Activated CD8-positive, alpha-beta T cell treated with anti-CD3 and anti-CD28 coated beads, Interleukin-2, amount 10 ng/mL, durations not matched to agents 7 days and 5 days (primary cell): ENCODE measurements around the gene TENT4A. TPM values are rescaled to one million over a fixed set of nuclear protein-coding genes. Genes with fewer than 3 reads are reported as not detected.

Experiments
- ATAC-seq: fragments of 150-1000 bp; cut with Tn5 transposase; one replicate; pipeline ENCODE4 v1.10.0; 2021; ENCODE audit warnings: moderate library complexity
- CTCF ChIA-PET: fragments of 350-600 bp; sonication (Branson Sonifier 250); formaldehyde crosslinking; loops from one replicate; lab custom pipeline; 2021; ENCODE audit warnings: antibody characterized with exemption; lab: Charles Lee
- POLR2A ChIA-PET: fragments of 350-600 bp; sonication (Branson Sonifier 250); formaldehyde crosslinking; loops from one replicate; lab custom pipeline; 2021; ENCODE audit warnings: antibody characterized with exemption; lab: Charles Lee
- DNase-seq: peaks from one replicate; pipeline ENCODE4 v3.0.0-alpha.2; 2020
- H3K27ac Mint-ChIP-seq: one replicate; pipeline ENCODE4 v1.8.0; 2021; ENCODE audit warnings: mild to moderate bottlenecking, mixed read lengths
- H3K27me3 Mint-ChIP-seq: one replicate; pipeline ENCODE4 v1.8.0; 2021; ENCODE audit warnings: low read depth, mixed read lengths
- H3K36me3 Mint-ChIP-seq: one replicate; pipeline ENCODE4 v1.8.0; 2021; ENCODE audit warnings: low read depth, mixed read lengths
- H3K4me1 Mint-ChIP-seq: one replicate; pipeline ENCODE4 v1.8.0; 2021; ENCODE audit warnings: low read depth, mixed read lengths
- H3K4me3 Mint-ChIP-seq: one replicate; pipeline ENCODE4 v1.8.0; 2021; ENCODE audit warnings: mild to moderate bottlenecking, mixed read lengths
- H3K9me3 Mint-ChIP-seq: one replicate; pipeline ENCODE4 v1.8.0; 2022; ENCODE audit warnings: mixed read lengths; ENCODE audit not compliant: insufficient read depth
- total RNA-seq, 2 experiments: library from RNA; stranded (reverse); gene quantifications; one replicate each; pipeline ENCODE4 v1.2.3, GENCODE V29; 2021

Gene TENT4A
- total RNA-seq, 2 experiments from 2014 or later = 43.1 to 45.5 TPM

- POLR2A ChIA-PET = no interaction called here
- ATAC-seq (no peak), DNase-seq (peak; percentile 9)
- Mint-ChIP-seq H3K27ac (no peak overlapping the region), H3K4me1 (peaks cover 16% of the 10 kb centered on the region), H3K27me3 (peaks cover 14% of the 10 kb centered on the region), H3K9me3 (no peaks in the 10 kb centered on the region), H3K4me3 (no peak overlapping the region), H3K36me3 (no peaks in the 10 kb centered on the region)
- CTCF ChIA-PET = interaction anchor here (2.1 kb wide), 1 partner anchor 11 kb away, joined by 9 read pairs; no protein-coding TSS in a partner anchor
Measured at GRCh38 chr5:6792376-6792775, 79.1 kb downstream of the TENT4A start.

GRCh38 chr5:6792911-6793471 is 79.8 kb downstream of the TENT4A start:
- H3K36me3 Mint-ChIP-seq = no peaks in the 10 kb centered on the region
- CTCF ChIA-PET = interaction anchor here (2.1 kb wide), 1 partner anchor 12 kb away, joined by 9 read pairs; no protein-coding TSS in a partner anchor
- peak; percentile 18 for DNase-seq
- no peak for ATAC-seq
- H3K9me3 Mint-ChIP-seq = no peaks in the 10 kb centered on the region
- POLR2A ChIA-PET = no interaction called here
- H3K27ac Mint-ChIP-seq = peak overlapping the region; percentile 44
- H3K4me1 Mint-ChIP-seq = peaks cover 16% of the 10 kb centered on the region
- peaks cover 16% of the 10 kb centered on the region for H3K27me3 Mint-ChIP-seq
- H3K4me3 Mint-ChIP-seq = no peak overlapping the region

- Mint-ChIP-seq H3K36me3 (no peaks in the 10 kb centered on the region), H3K4me3 (no peak overlapping the region), H3K27ac (no peak overlapping the region), H3K9me3 (no peaks in the 10 kb centered on the region), H3K27me3 (peaks cover 17% of the 10 kb centered on the region), H3K4me1 (no peaks in the 10 kb centered on the region)
- CTCF ChIA-PET = no interaction called here
- ATAC-seq = no peak
- POLR2A ChIA-PET = no interaction called here
- DNase-seq = no peak
Measured at GRCh38 chr5:6801236-6801635, 88.0 kb downstream of the TENT4A start.

- H3K4me3 Mint-ChIP-seq = no peak overlapping the region
- POLR2A ChIA-PET = interaction anchor here (1.0 kb wide), 1 partner anchor 10 kb away, joined by 3 read pairs; no protein-coding TSS in a partner anchor
- CTCF ChIA-PET = interaction anchor here (1.6 kb wide), 1 partner anchor 17 kb away, joined by 3 read pairs; no protein-coding TSS in a partner anchor
- ATAC-seq = no peak
- H3K4me1 Mint-ChIP-seq = no peaks in the 10 kb centered on the region
- H3K27me3 Mint-ChIP-seq = peaks cover 13% of the 10 kb centered on the region
- no peaks in the 10 kb centered on the region for H3K36me3 Mint-ChIP-seq
- no peak for DNase-seq
- no peaks in the 10 kb centered on the region for H3K9me3 Mint-ChIP-seq
- H3K27ac Mint-ChIP-seq = no peak overlapping the region
Measured at GRCh38 chr5:6803981-6804550, 90.8 kb downstream of the TENT4A start.

- H3K27ac Mint-ChIP-seq = no peak overlapping the region
- no peaks in the 10 kb centered on the region for H3K9me3 Mint-ChIP-seq
- H3K4me3 Mint-ChIP-seq = no peak overlapping the region
- H3K36me3 Mint-ChIP-seq = no peaks in the 10 kb centered on the region
- ChIA-PET CTCF (interaction anchor here (1.6 kb wide), 1 partner anchor 16 kb away, joined by 3 read pairs; no protein-coding TSS in a partner anchor), POLR2A (interaction anchor here (0.6 to 1.0 kb wide), 2 partner anchors 9 to 11 kb away, joined by 3 read pairs; no protein-coding TSS in a partner anchor)
- DNase-seq (no peak), ATAC-seq (no peak)
- no peaks in the 10 kb centered on the region for H3K4me1 Mint-ChIP-seq
- H3K27me3 Mint-ChIP-seq = peaks cover 11% of the 10 kb centered on the region
Measured at GRCh38 chr5:6804766-6805501, 91.7 kb downstream of the TENT4A start.

GRCh38 chr5:6805841-6806240 is 92.6 kb downstream of the TENT4A start:
- Mint-ChIP-seq H3K4me3 (no peak overlapping the region), H3K27ac (no peak overlapping the region), H3K9me3 (no peaks in the 10 kb centered on the region), H3K27me3 (peaks cover 11% of the 10 kb centered on the region), H3K36me3 (no peaks in the 10 kb centered on the region), H3K4me1 (no peaks in the 10 kb centered on the region)
- DNase-seq = no peak
- ATAC-seq = no peak
- CTCF ChIA-PET = no interaction called here
- POLR2A ChIA-PET = interaction anchor here (0.6 kb wide), 1 partner anchor 10 kb away, joined by 3 read pairs; no protein-coding TSS in a partner anchor

Other genes starting within 250 kb of the TENT4A start
- gene NSUN2, start 80.4 kb upstream of the TENT4A start, total RNA-seq = 10 to 100 TPM; 83.0 to 84.7 TPM
- 10 to 100 TPM; 15.9 to 20.4 TPM for gene SRD5A1, start 80.0 kb upstream of the TENT4A start, total RNA-seq